Stimulated activated CD4-positive, alpha-beta T cell treated with anti-CD3 and anti-CD28 coated beads, Interleukin-15, amount 100 ng/mL, for 24 hours (primary cell): ENCODE data around the gene NME8.

ENCODE experiments used
- DNase-seq: peaks from one replicate; pipeline ENCODE4 v3.0.0-alpha.2; 2020

NME8 gene

DNA sequence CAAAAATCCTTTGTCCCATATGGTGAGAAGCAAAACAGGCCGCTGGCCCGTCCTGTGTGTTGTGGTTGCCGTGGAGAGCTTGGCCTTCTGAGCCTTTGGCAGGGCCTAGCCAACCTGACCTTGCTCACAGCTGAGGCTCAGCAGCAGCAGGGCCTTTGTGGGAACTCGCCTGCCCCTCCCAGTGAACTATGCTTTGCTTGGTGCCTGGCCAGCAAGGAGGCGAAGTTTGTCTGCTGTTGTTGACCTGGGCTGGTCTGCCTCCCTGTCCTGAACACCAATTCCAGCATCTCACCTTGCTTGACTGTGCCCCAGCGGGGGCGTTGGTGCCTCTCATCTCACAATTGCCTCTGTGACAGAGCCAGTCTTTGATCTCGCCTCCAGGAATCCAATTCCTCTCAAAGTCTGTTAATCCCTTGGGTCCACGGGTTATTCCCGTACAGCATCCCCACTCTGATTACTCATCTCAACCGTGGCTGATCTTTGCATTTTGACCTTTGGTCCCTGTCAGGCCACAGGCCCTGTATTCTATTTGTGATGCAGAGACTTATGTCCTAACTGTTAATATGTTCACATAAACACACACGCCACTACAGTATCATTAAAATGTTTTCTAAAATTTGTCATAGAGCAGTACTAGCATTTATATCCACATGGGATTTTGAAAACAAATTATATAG lies 94.7 kb downstream of the NME8 start:
- no peak for DNase-seq

DNA sequence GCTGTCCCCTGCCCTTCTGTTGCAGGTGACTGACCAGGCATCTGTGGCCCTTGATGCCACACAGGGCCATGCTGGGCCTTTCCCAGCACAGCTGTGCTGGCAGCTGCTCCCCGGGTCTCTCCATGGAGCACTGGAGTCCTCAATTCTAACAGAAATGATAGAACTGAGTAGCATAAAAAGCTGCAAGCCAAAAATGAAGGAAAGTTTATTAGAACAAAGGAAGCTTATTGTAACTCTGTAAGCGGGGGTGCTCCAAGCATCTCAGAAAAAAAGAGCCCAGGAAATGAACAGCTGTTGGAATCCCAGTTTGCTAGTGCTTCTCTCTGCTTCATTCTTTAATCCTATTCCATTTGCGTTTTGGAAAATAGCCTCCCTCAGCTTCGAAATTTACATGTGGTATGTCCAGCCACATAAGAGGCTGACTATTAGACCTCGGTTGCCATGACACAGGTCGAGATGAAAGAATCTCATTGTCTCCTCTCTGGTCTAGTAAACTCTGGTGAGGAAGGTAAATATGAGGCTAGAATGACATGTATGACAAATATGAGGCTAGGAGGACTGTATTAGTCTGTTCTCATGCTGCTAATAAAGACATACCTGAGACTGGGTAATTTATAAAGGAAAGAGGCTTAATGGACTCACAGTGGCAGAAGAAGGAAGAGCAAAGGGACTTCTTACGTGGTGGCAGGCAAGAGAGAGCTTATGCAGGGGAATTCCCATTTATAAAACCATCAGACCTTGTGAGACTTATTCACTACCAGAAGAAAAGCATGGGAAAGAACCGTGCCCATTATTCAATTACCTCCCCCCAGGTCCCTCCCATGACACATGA lies 95.7 kb downstream of the NME8 start:
- no peak for DNase-seq

DNA sequence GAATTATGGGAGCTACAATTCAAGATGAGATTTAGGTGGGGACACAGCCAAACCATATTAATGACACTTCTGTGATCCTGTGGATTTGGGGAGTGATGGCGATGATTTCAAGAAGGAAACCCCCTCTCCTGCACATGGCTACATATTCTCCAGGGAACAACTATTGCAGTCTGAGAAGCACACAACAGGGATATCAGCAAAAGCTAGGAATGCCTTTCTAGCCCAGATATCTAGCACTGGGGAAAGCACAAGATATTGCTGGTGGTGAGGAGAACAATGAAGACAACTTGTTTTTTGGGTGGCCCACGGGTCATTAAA lies 96.3 kb downstream of the NME8 start:
- no peak for DNase-seq

DNA sequence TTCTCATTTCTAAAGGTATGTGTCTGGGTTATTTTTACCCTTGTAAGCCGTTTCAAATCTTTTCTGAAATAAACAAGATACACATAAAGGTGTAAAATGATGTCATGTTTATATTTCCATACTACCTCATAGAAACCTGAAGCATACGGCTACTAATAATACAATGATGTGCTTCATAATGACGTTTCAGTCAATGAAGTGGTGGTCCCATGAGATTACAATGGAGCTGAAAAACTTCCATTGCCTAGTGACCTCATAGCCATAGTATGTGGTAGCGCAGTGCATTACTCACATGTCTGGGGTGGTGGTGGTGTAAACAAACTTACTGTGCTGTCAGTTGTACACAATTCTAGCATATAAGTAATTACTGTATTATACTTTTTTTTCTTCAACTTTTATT lies 96.9 kb downstream of the NME8 start:
- no peak for DNase-seq

DNA sequence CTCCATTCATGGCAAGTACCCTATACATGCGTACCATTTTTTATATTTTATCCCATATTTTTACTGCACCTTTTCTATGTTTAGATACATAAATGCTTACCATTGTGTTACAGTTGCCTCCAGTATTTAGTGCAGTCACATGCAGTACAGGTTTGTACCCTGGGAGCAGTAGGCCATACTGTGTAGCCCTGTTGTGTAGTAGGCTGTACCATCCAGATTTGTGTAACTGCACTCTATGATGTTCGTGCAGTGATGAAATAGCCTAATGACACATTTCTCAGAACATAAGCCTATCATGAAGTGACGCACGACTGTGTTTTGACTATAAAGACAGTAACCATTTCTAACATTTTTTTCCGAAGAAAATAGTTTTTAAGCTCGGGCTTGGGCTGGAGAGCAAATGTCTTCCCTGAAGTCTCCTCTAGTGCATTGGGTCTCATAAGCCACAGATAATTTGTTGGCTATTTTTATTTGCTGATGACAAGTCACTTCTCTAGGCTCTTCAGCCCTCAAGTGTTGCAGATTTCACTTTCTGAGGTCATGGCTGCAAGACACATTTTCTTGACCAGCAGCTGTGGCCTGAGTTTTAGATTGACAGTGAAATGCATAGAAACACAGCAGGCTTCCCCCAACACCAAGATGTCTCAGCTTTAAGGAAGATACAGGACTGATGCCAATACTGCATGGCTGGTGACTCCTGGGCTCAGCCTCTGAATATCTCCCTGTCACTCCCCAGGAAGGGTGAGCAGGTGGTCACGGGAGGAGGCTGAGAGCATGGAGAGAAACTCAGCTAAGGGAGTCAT lies 98.9 kb downstream of the NME8 start:
- DNase-seq = no peak

DNA sequence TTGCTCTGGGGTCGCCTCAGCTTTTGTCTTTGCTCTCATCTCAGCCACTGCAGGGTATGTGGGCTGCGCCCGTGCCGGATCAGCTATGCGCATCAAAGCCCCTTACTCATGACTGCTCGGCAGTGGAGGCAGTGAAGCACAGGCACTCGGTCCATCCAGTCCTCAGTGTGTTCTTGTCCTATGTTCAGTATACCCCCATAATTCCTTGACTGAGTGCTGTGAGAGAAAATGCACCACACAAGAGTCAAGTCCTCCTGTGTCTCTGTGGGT lies 99.5 kb downstream of the NME8 start:
- DNase-seq = no peak
